GM23338 (cell line): Measurements from ENCODE around the gene NF1. TPM values are rescaled to one million over a fixed set of nuclear protein-coding genes. Genes with fewer than 3 reads are reported as not detected.
A peak's percentile ranks its signal among the peaks of the same experiment; 100 is the strongest.

Source experiments
- ATAC-seq: fragments of 200-7000 bp; cut with Tn5 transposase; 3 replicates; pipeline ENCODE4 v1.9.1; 2020
- DNase-seq: peaks from one replicate; pipeline ENCODE4 v3.0.0-alpha.2; 2015; ENCODE audit warnings: low spot score
- H2AFZ ChIP-seq: fragments of 200-600 bp; sonication (generic); 2 replicates; pipeline ENCODE4 v1.8.0; 2016; ENCODE audit warnings: antibody characterized with exemption, mild to moderate bottlenecking, moderate library complexity
- H3F3A ChIP-seq: fragments of 200-600 bp; sonication (generic); replicated peaks from 2 replicates; pipeline ENCODE4 v1.8.0; 2017; ENCODE audit warnings: antibody characterized with exemption, mixed run types, low read depth
- H3K27ac ChIP-seq: fragments of 200-600 bp; sonication (generic); 2 replicates; pipeline ENCODE4 v1.6.1; 2016; ENCODE audit warnings: low read depth
- H3K27me3 ChIP-seq: fragments of 200-600 bp; sonication (generic); 2 replicates; pipeline ENCODE4 v1.8.0; 2016; ENCODE audit warnings: mild to moderate bottlenecking, mixed run types, moderate library complexity; ENCODE audit not compliant: insufficient read depth
- H3K36me3 ChIP-seq: fragments of 200-600 bp; sonication (generic); 2 replicates; pipeline ENCODE4 v1.8.0; 2016; ENCODE audit warnings: mild to moderate bottlenecking; ENCODE audit not compliant: insufficient read depth
- H3K4me1 ChIP-seq: fragments of 200-600 bp; sonication (generic); 2 replicates; pipeline ENCODE4 v1.8.0; 2016; ENCODE audit warnings: mild to moderate bottlenecking, moderate library complexity; ENCODE audit not compliant: insufficient read depth
- H3K4me2 ChIP-seq: fragments of 200-600 bp; sonication (generic); 2 replicates; pipeline ENCODE4 v1.7.1; 2017; ENCODE audit warnings: mixed run types
- H3K4me3 ChIP-seq: fragments of 200-600 bp; sonication (generic); 2 replicates; pipeline ENCODE4 v1.6.1; 2016; ENCODE audit warnings: mixed run types
- H3K79me2 ChIP-seq: fragments of 200-600 bp; sonication (generic); replicated peaks from 2 replicates; pipeline ENCODE4 v1.8.0; 2017; ENCODE audit warnings: mild to moderate bottlenecking; ENCODE audit not compliant: insufficient read depth
- H3K9me2 ChIP-seq: fragments of 200-600 bp; sonication (generic); 2 replicates; pipeline ENCODE4 v1.8.0; 2017; ENCODE audit not compliant: insufficient read depth
- H4K20me1 ChIP-seq: fragments of 200-600 bp; sonication (generic); replicated peaks from 2 replicates; pipeline ENCODE4 v1.8.0; 2017; ENCODE audit warnings: mild to moderate bottlenecking; ENCODE audit not compliant: insufficient read depth
- H3K27ac Mint-ChIP-seq: 2 replicates; pipeline ENCODE4 v1.8.0; 2020; ENCODE audit warnings: inconsistent platforms, mild to moderate bottlenecking, moderate library complexity, mixed read lengths
- H3K27me3 Mint-ChIP-seq: 3 replicates; pipeline ENCODE4 v1.8.0; 2022; ENCODE audit warnings: low read depth, mild to moderate bottlenecking, moderate library complexity, mixed read lengths, inconsistent platforms; ENCODE audit not compliant: insufficient read depth, poor library complexity
- H3K36me3 Mint-ChIP-seq: 3 replicates; pipeline ENCODE4 v1.8.0; 2021; ENCODE audit warnings: low read depth, mild to moderate bottlenecking, inconsistent platforms, moderate library complexity, mixed read lengths
- H3K4me1 Mint-ChIP-seq: 3 replicates; pipeline ENCODE4 v1.8.0; 2020; ENCODE audit warnings: mild to moderate bottlenecking, inconsistent platforms, mixed read lengths
- H3K4me3 Mint-ChIP-seq: 3 replicates; pipeline ENCODE4 v1.8.0; 2021; ENCODE audit warnings: moderate library complexity, mild to moderate bottlenecking, inconsistent platforms, mixed read lengths
- H3K9me3 Mint-ChIP-seq: 3 replicates; pipeline ENCODE4 v1.8.0; 2020; ENCODE audit warnings: moderate library complexity, mild to moderate bottlenecking, inconsistent platforms, mixed read lengths
- EZH2 ChIP-seq: fragments of 200-600 bp; sonication (generic); IDR thresholded peaks from one replicate; pipeline ENCODE4 v1.8.0; 2017; ENCODE audit warnings: antibody characterized with exemption, mild to moderate bottlenecking, low read depth; ENCODE audit not compliant: unreplicated experiment
- EZH2phosphoT487 ChIP-seq: fragments of 200-600 bp; sonication (generic); IDR thresholded peaks from one replicate; pipeline ENCODE4 v1.8.1; 2018; ENCODE audit warnings: antibody characterized with exemption; ENCODE audit not compliant: unreplicated experiment
- JUNB ChIP-seq: IDR thresholded peaks from one replicate; pipeline ENCODE4 v1.6.1; 2016; ENCODE audit warnings: antibody characterized with exemption; ENCODE audit not compliant: unreplicated experiment
- ZNF331 ChIP-seq: fragments of 250-450 bp; sonication (Bioruptor Pico); IDR thresholded peaks from 2 replicates; pipeline ENCODE4 v1.5.0; 2020; ENCODE audit warnings: low read depth, mild to moderate bottlenecking, moderate library complexity
- polyA plus RNA-seq: library from polyadenylated mRNA; unstranded; fragments of >200 nt; fragmentation: Nextera tagmentation; extraction: Ambion mirVana; gene quantifications from 2 replicates; pipeline ENCODE4 v1.2.1, GENCODE V29; 2016
- total RNA-seq: library from RNA; depleted of rRNA; stranded (reverse); fragments of >200 nt; shearing (Covaris generic); gene quantifications from 2 replicates; pipeline ENCODE4 v1.2.3, GENCODE V29; 2014
- TF ChIP-seq, protein P1 (sequence below): fragments of 250-450 bp; sonication (Bioruptor Pico); IDR thresholded peaks from 2 replicates; pipeline ENCODE4 v1.5.0; 2020; ENCODE audit warnings: mild to moderate bottlenecking, moderate library complexity

The NF1 gene
- total and polyA plus RNA-seq, 2 experiments from 2014 or later = 16.3 to 49.7 TPM

DNA sequence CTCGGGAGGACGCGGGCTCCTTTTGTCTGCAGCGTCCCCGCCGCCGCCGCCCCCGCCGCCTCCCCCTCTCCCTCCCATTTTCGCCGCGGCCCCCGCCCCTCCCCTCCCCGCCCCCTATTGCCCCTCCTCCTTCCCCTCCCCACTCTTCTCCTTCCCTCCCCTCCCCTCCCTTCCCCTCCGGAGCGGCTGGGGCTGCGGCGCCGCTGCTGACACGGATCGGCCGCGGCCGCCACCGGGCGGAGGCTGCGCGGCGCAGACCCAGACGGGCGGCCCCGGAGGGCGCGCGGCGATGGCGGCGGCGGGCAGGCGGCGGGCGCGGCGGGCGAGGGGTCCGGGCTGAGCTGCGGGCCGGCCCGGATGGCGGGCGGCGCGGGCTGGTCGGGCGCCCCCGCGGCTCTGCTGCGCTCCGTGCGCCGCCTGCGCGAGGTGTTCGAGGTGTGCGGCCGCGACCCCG, 296.7 kb downstream of the NF1 start, which contains the start of gene RAB11FIP4 (continued):
- TF ChIP-seq, protein P1, sequence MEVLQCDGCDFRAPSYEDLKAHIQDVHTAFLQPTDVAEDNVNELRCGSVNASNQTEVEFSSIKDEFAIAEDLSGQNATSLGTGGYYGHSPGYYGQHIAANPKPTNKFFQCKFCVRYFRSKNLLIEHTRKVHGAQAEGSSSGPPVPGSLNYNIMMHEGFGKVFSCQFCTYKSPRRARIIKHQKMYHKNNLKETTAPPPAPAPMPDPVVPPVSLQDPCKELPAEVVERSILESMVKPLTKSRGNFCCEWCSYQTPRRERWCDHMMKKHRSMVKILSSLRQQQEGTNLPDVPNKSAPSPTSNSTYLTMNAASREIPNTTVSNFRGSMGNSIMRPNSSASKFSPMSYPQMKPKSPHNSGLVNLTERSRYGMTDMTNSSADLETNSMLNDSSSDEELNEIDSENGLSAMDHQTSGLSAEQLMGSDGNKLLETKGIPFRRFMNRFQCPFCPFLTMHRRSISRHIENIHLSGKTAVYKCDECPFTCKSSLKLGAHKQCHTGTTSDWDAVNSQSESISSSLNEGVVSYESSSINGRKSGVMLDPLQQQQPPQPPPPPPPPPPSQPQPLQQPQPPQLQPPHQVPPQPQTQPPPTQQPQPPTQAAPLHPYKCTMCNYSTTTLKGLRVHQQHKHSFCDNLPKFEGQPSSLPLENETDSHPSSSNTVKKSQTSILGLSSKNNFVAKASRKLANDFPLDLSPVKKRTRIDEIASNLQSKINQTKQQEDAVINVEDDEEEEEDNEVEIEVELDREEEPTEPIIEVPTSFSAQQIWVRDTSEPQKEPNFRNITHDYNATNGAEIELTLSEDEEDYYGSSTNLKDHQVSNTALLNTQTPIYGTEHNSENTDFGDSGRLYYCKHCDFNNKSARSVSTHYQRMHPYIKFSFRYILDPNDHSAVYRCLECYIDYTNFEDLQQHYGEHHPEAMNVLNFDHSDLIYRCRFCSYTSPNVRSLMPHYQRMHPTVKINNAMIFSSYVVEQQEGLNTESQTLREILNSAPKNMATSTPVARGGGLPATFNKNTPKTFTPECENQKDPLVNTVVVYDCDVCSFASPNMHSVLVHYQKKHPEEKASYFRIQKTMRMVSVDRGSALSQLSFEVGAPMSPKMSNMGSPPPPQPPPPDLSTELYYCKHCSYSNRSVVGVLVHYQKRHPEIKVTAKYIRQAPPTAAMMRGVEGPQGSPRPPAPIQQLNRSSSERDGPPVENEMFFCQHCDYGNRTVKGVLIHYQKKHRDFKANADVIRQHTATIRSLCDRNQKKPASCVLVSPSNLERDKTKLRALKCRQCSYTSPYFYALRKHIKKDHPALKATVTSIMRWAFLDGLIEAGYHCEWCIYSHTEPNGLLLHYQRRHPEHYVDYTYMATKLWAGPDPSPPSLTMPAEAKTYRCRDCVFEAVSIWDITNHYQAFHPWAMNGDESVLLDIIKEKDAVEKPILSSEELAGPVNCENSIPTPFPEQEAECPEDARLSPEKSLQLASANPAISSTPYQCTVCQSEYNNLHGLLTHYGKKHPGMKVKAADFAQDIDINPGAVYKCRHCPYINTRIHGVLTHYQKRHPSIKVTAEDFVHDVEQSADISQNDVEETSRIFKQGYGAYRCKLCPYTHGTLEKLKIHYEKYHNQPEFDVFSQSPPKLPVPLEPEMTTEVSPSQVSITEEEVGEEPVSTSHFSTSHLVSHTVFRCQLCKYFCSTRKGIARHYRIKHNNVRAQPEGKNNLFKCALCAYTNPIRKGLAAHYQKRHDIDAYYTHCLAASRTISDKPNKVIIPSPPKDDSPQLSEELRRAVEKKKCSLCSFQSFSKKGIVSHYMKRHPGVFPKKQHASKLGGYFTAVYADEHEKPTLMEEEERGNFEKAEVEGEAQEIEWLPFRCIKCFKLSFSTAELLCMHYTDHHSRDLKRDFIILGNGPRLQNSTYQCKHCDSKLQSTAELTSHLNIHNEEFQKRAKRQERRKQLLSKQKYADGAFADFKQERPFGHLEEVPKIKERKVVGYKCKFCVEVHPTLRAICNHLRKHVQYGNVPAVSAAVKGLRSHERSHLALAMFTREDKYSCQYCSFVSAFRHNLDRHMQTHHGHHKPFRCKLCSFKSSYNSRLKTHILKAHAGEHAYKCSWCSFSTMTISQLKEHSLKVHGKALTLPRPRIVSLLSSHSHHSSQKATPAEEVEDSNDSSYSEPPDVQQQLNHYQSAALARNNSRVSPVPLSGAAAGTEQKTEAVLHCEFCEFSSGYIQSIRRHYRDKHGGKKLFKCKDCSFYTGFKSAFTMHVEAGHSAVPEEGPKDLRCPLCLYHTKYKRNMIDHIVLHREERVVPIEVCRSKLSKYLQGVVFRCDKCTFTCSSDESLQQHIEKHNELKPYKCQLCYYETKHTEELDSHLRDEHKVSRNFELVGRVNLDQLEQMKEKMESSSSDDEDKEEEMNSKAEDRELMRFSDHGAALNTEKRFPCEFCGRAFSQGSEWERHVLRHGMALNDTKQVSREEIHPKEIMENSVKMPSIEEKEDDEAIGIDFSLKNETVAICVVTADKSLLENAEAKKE (CRISPR knock-in tag) = no peak
- no peak for TF ChIP-seq JUNB

DNA sequence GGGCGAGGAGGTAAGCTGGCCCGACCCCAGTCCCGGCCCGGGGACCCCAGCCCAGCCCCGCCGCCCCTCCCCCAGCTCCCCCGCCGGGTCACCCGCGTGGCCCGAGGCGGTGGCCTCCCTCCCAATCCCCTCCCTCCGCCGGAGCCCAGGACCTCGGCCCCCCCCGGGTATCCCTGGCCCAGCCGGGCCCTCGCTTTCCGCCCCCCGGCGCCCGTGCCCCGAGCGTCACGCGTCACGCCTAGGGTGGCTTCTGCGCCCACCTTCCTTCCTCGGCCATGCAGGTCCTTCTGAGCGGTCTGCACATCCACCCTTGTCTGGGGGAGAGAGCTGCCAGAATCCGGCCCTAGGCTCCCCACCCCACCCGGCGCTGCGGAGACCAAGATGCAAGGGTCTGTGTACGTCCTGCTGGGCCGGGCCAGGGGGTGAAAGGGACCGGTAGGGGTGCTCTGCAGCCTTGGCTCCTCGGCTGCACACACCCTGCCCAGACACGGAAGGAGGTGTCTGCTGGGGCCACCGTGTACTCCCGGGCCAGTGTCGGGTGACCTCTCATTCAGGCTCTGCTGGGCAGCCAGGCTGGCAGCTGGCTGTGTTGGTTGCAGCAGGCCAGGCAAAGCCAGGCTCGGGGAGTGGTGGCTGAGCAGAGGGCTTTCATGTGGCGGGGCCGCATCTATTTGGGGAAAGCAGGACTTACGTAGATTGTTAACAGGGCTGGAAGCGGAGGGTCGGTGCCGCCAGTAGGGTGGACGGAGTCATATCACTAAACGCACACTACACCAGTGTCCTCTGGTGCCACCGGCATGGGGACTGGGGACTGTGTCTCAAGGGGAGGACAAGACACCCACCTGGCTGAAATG, 297.5 kb downstream of the NF1 start:
- peaks cover 13% of the 10 kb centered on the region for H3K4me1 Mint-ChIP-seq
- peaks cover 33% of the 10 kb centered on the region for H3K27me3 Mint-ChIP-seq
- Histone ChIP-seq H3K27me3 (peaks cover 32% of the 10 kb centered on the region), H2AFZ (0 out of 2 replicates have a peak overlapping the region, but pooled peaks have one; percentile 59), H3K27ac (no peak overlapping the region), H4K20me1 (no peaks in the 10 kb centered on the region; the same call in 1 of the 2 replicates), H3K4me1 (peaks cover 7% of the 10 kb centered on the region; the same call in 1 of the 2 replicates), H3K4me3 (peak overlapping the region; percentile 66), H3K4me2 (peak overlapping the region; percentile 87), H3F3A (peaks cover 9% of the 10 kb centered on the region; the same call in 1 of the 2 replicates), H3K36me3 (no peaks in the 10 kb centered on the region), H3K79me2 (no peaks in the 10 kb centered on the region), H3K9me2 (no peaks in the 10 kb centered on the region)
- DNase-seq (peak; percentile 28), ATAC-seq (peak; percentile 5; the same call in 2 of the 3 replicates)
- TF ChIP-seq EZH2 (peak; percentile 46), ZNF331 (CRISPR knock-in tag) (no peak), EZH2phosphoT487 (no peak)
- H3K4me3 Mint-ChIP-seq = peak overlapping the region; percentile 65
- H3K36me3 Mint-ChIP-seq = no peaks in the 10 kb centered on the region; the same call in 2 of the 3 replicates
- H3K27ac Mint-ChIP-seq = no peak overlapping the region
- no peaks in the 10 kb centered on the region for H3K9me3 Mint-ChIP-seq
